H9 (cell line): ENCODE results near the gene UBE2G1. TPM values are rescaled to one million over a fixed set of nuclear protein-coding genes. Genes with fewer than 3 reads are reported as not detected.

ENCODE experiments used
- DNase-seq: peaks from one replicate; pipeline ENCODE4 v3.0.0-alpha.2; 2017
- H2AFZ ChIP-seq: one replicate; pipeline ENCODE4 v1.6.1; 2013; ENCODE audit warnings: mild to moderate bottlenecking, low read length, control low read depth, moderate library complexity
- H2AK5ac ChIP-seq: 2 replicates; pipeline ENCODE4 v1.6.1; 2013; ENCODE audit warnings: low read length, control low read depth, mixed read lengths; ENCODE audit not compliant: insufficient read length
- H2BK120ac ChIP-seq: one replicate; pipeline ENCODE4 v1.6.1; 2013; ENCODE audit warnings: low read depth, mild to moderate bottlenecking, low read length, control low read depth, inconsistent platforms; ENCODE audit not compliant: poor library complexity, severe bottlenecking
- H2BK12ac ChIP-seq: 2 replicates; pipeline ENCODE4 v1.6.1; 2013; ENCODE audit warnings: low read length, control low read depth, mixed read lengths, low read depth; ENCODE audit not compliant: insufficient read length
- H2BK15ac ChIP-seq: 2 replicates; pipeline ENCODE4 v1.6.1; 2013; ENCODE audit warnings: low read depth, low read length, control low read depth
- H2BK20ac ChIP-seq: one replicate; pipeline ENCODE4 v1.6.1; 2013; ENCODE audit warnings: low read depth, mild to moderate bottlenecking, low read length, control low read depth, inconsistent platforms; ENCODE audit not compliant: poor library complexity, severe bottlenecking
- H2BK5ac ChIP-seq: 2 replicates; pipeline ENCODE4 v1.6.1; 2013; ENCODE audit warnings: low read length, control low read depth, mixed read lengths; ENCODE audit not compliant: insufficient read length
- H3K14ac ChIP-seq: 2 replicates; pipeline ENCODE4 v1.6.1; 2013; ENCODE audit warnings: low read length, control low read depth; ENCODE audit not compliant: insufficient read depth
- H3K18ac ChIP-seq: 2 replicates; pipeline ENCODE4 v1.6.1; 2013; ENCODE audit warnings: low read depth, mild to moderate bottlenecking, mixed read lengths, low read length, control low read depth; ENCODE audit not compliant: insufficient read length
- H3K23ac ChIP-seq: 2 replicates; pipeline ENCODE4 v1.6.1; 2013; ENCODE audit warnings: low read length, control low read depth, mixed read lengths, low read depth; ENCODE audit not compliant: insufficient read length
- H3K23me2 ChIP-seq: 2 replicates; pipeline ENCODE4 v1.6.1; 2013; ENCODE audit warnings: low read depth, mild to moderate bottlenecking, mixed read lengths, low read length, control low read depth; ENCODE audit not compliant: insufficient read length, poor library complexity, severe bottlenecking
- H3K27ac ChIP-seq: 2 replicates; pipeline ENCODE4 v1.5.1; 2013; ENCODE audit warnings: low read length, control low read depth, mixed read lengths, low read depth; ENCODE audit not compliant: insufficient read length
- H3K27me3 ChIP-seq: 2 replicates; pipeline ENCODE4 v1.6.1; 2013; ENCODE audit warnings: low read length, control low read depth, inconsistent platforms; ENCODE audit not compliant: insufficient read depth
- H3K4ac ChIP-seq: 2 replicates; pipeline ENCODE4 v1.6.1; 2013; ENCODE audit warnings: low read depth, mild to moderate bottlenecking, control low read depth, inconsistent platforms, low read length, moderate library complexity
- H3K4me1 ChIP-seq: 2 replicates; pipeline ENCODE4 v1.6.1; 2013; ENCODE audit warnings: low read length, control low read depth, inconsistent platforms; ENCODE audit not compliant: insufficient read depth
- H3K4me2 ChIP-seq: 2 replicates; pipeline ENCODE4 v1.6.1; 2013; ENCODE audit warnings: low read length, control low read depth, mixed read lengths; ENCODE audit not compliant: insufficient read length, insufficient read depth
- H3K56ac ChIP-seq: 2 replicates; pipeline ENCODE4 v1.6.1; 2013; ENCODE audit warnings: low read depth, mild to moderate bottlenecking, mixed read lengths, low read length, control low read depth; ENCODE audit not compliant: insufficient read length
- H3K79me1 ChIP-seq: 2 replicates; pipeline ENCODE4 v1.6.1; 2013; ENCODE audit warnings: low read depth, mild to moderate bottlenecking, moderate library complexity, low read length, control low read depth, inconsistent platforms; ENCODE audit not compliant: insufficient read depth, poor library complexity, severe bottlenecking
- H3K79me2 ChIP-seq: 2 replicates; pipeline ENCODE4 v1.6.1; 2013; ENCODE audit warnings: low read length, control low read depth, inconsistent platforms; ENCODE audit not compliant: insufficient read depth
- H3K9ac ChIP-seq: 2 replicates; pipeline ENCODE4 v1.6.1; 2013; ENCODE audit warnings: low read length, control low read depth, mixed read lengths; ENCODE audit not compliant: insufficient read length; ENCODE audit errors: extremely low read depth
- H3K9me3 ChIP-seq: one replicate; pipeline ENCODE4 v1.6.1; 2013; ENCODE audit warnings: low read depth, low read length, inconsistent platforms; ENCODE audit not compliant: control insufficient read depth
- H3T11ph ChIP-seq: one replicate; pipeline ENCODE4 v1.6.1; 2013; ENCODE audit warnings: mild to moderate bottlenecking, low read length, control low read depth, inconsistent platforms
- H4K20me1 ChIP-seq: one replicate; pipeline ENCODE4 v1.6.1; 2013; ENCODE audit not compliant: control insufficient read depth, insufficient read length, insufficient read depth
- H4K5ac ChIP-seq: 2 replicates; pipeline ENCODE4 v1.6.1; 2013; ENCODE audit warnings: low read depth, mild to moderate bottlenecking, mixed read lengths, low read length, control low read depth; ENCODE audit not compliant: insufficient read length
- H4K8ac ChIP-seq: replicated peaks from 2 replicates; pipeline ENCODE4 v1.6.1; 2013; ENCODE audit warnings: low read length, control low read depth, mixed read lengths, low read depth; ENCODE audit not compliant: insufficient read length
- H4K91ac ChIP-seq: 2 replicates; pipeline ENCODE4 v1.6.1; 2013; ENCODE audit warnings: low read depth, mild to moderate bottlenecking, moderate library complexity, mixed read lengths, low read length, control low read depth; ENCODE audit not compliant: insufficient read length
- H3K27ac Mint-ChIP-seq, 3 experiments: 2 replicates in 2 of 3; 3 replicates in 1 of 3; pipeline ENCODE4 v1.8.0; 2020 to 2021; ENCODE audit warnings: mixed read lengths in 3 of 3, mild to moderate bottlenecking in 1 of 3, moderate library complexity in 1 of 3
- H3K27me3 Mint-ChIP-seq: 2 replicates; pipeline ENCODE4 v1.8.0; 2021; ENCODE audit warnings: low read depth, mild to moderate bottlenecking, moderate library complexity, mixed read lengths
- H3K36me3 Mint-ChIP-seq, 3 experiments: 2 replicates in 2 of 3; 3 replicates in 1 of 3; pipeline ENCODE4 v1.8.0; 2020 to 2021; ENCODE audit warnings: low read depth in 3 of 3, mixed read lengths in 3 of 3; ENCODE audit not compliant: insufficient read depth in 1 of 3
- H3K4me1 Mint-ChIP-seq, 2 experiments: 2 replicates each; pipeline ENCODE4 v1.8.0; 2020; ENCODE audit warnings: mixed read lengths in 2 of 2
- H3K4me3 Mint-ChIP-seq, 2 experiments: 2 replicates in 1 of 2; 3 replicates in 1 of 2; pipeline ENCODE4 v1.8.0; 2020 to 2021; ENCODE audit warnings: mild to moderate bottlenecking in 2 of 2, mixed read lengths in 2 of 2, moderate library complexity in 1 of 2
- H3K9me3 Mint-ChIP-seq, 2 experiments: 2 replicates in 1 of 2; 3 replicates in 1 of 2; pipeline ENCODE4 v1.8.0; 2020; ENCODE audit warnings: mild to moderate bottlenecking in 2 of 2, mixed read lengths in 2 of 2, moderate library complexity in 1 of 2
- CTCF ChIP-seq: fragments of 200-600 bp; sonication (generic); conservative IDR thresholded peaks from 3 replicates; pipeline ENCODE4 v1.8.0; 2021; ENCODE audit warnings: antibody characterized with exemption, mild to moderate bottlenecking
- WGBS: extraction: QIAGEN DNeasy Blood & Tissue Kit; methylation state at CpG from one replicate; pipeline ENCODE4 v1.1.7; 2013; ENCODE audit warnings: missing lambda C conversion rate, low lambda C conversion rate, mixed read lengths; ENCODE audit not compliant: insufficient read length; ENCODE audit errors: extremely low coverage; 5-methylcytosine and 5-hydroxymethylcytosine counted together
- total RNA-seq: library from RNA; stranded (reverse); gene quantifications from 2 replicates; pipeline ENCODE4 v1.2.1, GENCODE V29; 2021

UBE2G1 gene
- total RNA-seq, 1 experiment from 2014 or later = 188 TPM

- H2AFZ ChIP-seq = no peak overlapping the region
- H4K5ac ChIP-seq = no peak overlapping the region
- H4K91ac ChIP-seq = no peak overlapping the region
- peaks cover 4% of the 10 kb centered on the region for H4K20me1 ChIP-seq
- Mint-ChIP-seq H3K36me3 (peaks cover 2 to 11% (median 2%) of the 10 kb centered on the region in 3 experiments; a peak in 3 of 7 replicates), H3K4me1 (peaks cover 34 to 37% of the 10 kb centered on the region in 2 experiments), H3K9me3 (no peaks in the 10 kb centered on the region), H3K27ac (no peak overlapping the region), H3K4me3 (no peak overlapping the region), H3K27me3 (no peaks in the 10 kb centered on the region)
- no peak overlapping the region for H3T11ph ChIP-seq
- H3K23me2 ChIP-seq = no peaks in the 10 kb centered on the region
- TF ChIP-seq CTCF = no peak
- H3K79me2 ChIP-seq = peaks cover 38% of the 10 kb centered on the region; the same call in 1 of the 2 replicates
- peaks cover 6% of the 10 kb centered on the region for H3K79me1 ChIP-seq
- no peak overlapping the region for H3K4ac ChIP-seq
- H3K9ac ChIP-seq = no peak overlapping the region
- H2BK15ac ChIP-seq = no peak overlapping the region
- no peak overlapping the region for H2BK5ac ChIP-seq
- no peak overlapping the region for H4K8ac ChIP-seq
- no peaks in the 10 kb centered on the region for H3K27me3 ChIP-seq
- no peak overlapping the region for H2BK120ac ChIP-seq
- no peak overlapping the region for H3K14ac ChIP-seq
- no peak overlapping the region for H2BK12ac ChIP-seq
- H3K18ac ChIP-seq = no peak overlapping the region
- DNase-seq = no peak
- WGBS = no CpG with 5 or more reads among the region's 6 CpGs
- H3K4me1 ChIP-seq = no peaks in the 10 kb centered on the region; the same call in 1 of the 2 replicates
- no peak overlapping the region for H3K23ac ChIP-seq
- no peak overlapping the region for H3K27ac ChIP-seq
- no peak overlapping the region for H2BK20ac ChIP-seq
- H2AK5ac ChIP-seq = no peak overlapping the region
- no peak overlapping the region for H3K56ac ChIP-seq
- no peaks in the 10 kb centered on the region for H3K9me3 ChIP-seq
- no peak overlapping the region for H3K4me2 ChIP-seq
Measured at GRCh38 chr17:4334332-4334731, 32.1 kb downstream of the UBE2G1 start.
